ENCODE measurements around the gene MAGEA2B. TPM values are rescaled to one million over a fixed set of nuclear protein-coding genes. Genes with fewer than 3 reads are reported as not detected.
"Not testable (repeated sequence)": the region's sequence is repeated elsewhere in the genome, so short reads cannot be mapped to it uniquely, and the experiment has no call there.

MAGEA2B gene, protein sequence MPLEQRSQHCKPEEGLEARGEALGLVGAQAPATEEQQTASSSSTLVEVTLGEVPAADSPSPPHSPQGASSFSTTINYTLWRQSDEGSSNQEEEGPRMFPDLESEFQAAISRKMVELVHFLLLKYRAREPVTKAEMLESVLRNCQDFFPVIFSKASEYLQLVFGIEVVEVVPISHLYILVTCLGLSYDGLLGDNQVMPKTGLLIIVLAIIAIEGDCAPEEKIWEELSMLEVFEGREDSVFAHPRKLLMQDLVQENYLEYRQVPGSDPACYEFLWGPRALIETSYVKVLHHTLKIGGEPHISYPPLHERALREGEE
- total RNA-seq (2021) (12.3 to 13.8 TPM (median 13.7 TPM) in 3 replicates), Bru-seq, nascent RNA (not detected)
- long read RNA-seq, experiment 1, transcript MAGEA2B-201 (5 exons, 1,946 nt): major isoform, 5 of 57 reads
- long read RNA-seq, experiment 1, transcript MAGEA2B-210 (4 exons, 309 nt): major isoform, 5 of 57 reads
- long read RNA-seq, experiment 1, partial matches to known transcripts: 8 of 57 reads
- long read RNA-seq, experiment 1, other reads (novel, unspliced or antisense): 30 of 57 reads
- long read RNA-seq, experiment 2, partial matches to known transcripts: 1 of 13 reads
- long read RNA-seq, experiment 2, other reads (novel, unspliced or antisense): 8 of 13 reads
- long read RNA-seq, experiment 3, transcript MAGEA2B-202 (3 exons, 1,714 nt): minor isoform, 6 of 33 reads
- long read RNA-seq, experiment 3, transcript MAGEA2B-210 (4 exons, 309 nt): major isoform, 14 of 33 reads
- long read RNA-seq, experiment 3, partial matches to known transcripts: 2 of 33 reads
- long read RNA-seq, experiment 3, other reads (novel, unspliced or antisense): 9 of 33 reads

GRCh38 chrX:152713815-152714787 is at the start of gene MAGEA2B:
TSS of gene MAGEA2B (plus strand) at chrX:152714628. CDS start at chrX:152717107, 2,479 bp downstream.
- CTCF ChIA-PET; POLR2A ChIA-PET; H3K27me3 Mint-ChIP-seq (ENCODE audit: low read depth): not testable (repeated sequence)

DNA sequence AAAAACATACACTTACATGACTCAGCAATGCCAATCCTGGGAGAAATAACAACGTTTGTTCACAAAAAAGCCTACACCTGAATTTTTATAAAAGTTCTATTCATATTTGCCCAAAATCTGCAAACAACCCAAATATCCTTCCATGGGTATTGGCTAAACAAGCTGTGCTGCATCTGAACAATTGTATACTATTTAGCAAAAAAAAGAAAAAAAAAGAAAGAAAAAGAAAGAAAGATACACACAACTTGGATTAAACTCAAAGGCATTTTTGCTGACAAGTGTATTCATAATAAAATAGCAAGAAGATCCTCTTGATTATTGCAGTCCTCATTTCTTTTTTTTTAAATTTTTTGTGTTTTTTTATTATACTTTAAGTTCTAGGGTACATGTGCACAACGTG is 40.3 kb upstream of the MAGEA2B start:
- ChIA-PET POLR2A (no interaction called here), CTCF (no interaction called here)
- Mint-ChIP-seq H3K4me1 (no peaks in the 10 kb centered on the region), H3K36me3 (no peaks in the 10 kb centered on the region), H3K9me3 (no peaks in the 10 kb centered on the region), H3K27me3 (ENCODE audit: low read depth) (peaks cover 37% of the 10 kb centered on the region), H3K4me3 (no peak overlapping the region), H3K27ac (no peak overlapping the region)
- DNase-seq (ENCODE audit: low spot score) (no peak), ATAC-seq (no peak)
- TF ChIP-seq CREB1 (CRISPR knock-in tag; IDR thresholded peaks at IDR 0.05) (no peak), USF2 (CRISPR knock-in tag; IDR thresholded peaks at IDR 0.05) (no peak), GRHL2 (CRISPR knock-in tag; IDR thresholded peaks at IDR 0.05; ENCODE audit: insufficient replicate concordance, severe bottlenecking) (no peak), NFE2L1 (CRISPR knock-in tag; IDR thresholded peaks at IDR 0.05) (no peak), ZNF281 (CRISPR knock-in tag; IDR thresholded peaks at IDR 0.05) (no peak), OVOL2 (CRISPR knock-in tag; IDR thresholded peaks at IDR 0.05; ENCODE audit: borderline replicate concordance) (no peak), SMAD3 (CRISPR knock-in tag; IDR thresholded peaks at IDR 0.05; ENCODE audit: borderline replicate concordance) (no peak), ZNF416 (CRISPR knock-in tag; IDR thresholded peaks at IDR 0.05) (no peak), NFYB (CRISPR knock-in tag; conservative IDR thresholded peaks at IDR 0.05; ENCODE audit: low read depth) (no peak), TP53 (CRISPR knock-in tag; IDR thresholded peaks at IDR 0.05) (no peak), CBFB (CRISPR knock-in tag; IDR thresholded peaks at IDR 0.05; ENCODE audit: low read depth) (no peak), RELA (CRISPR knock-in tag; IDR thresholded peaks at IDR 0.05; ENCODE audit: borderline replicate concordance) (no peak), PRRX2 (CRISPR knock-in tag; IDR thresholded peaks at IDR 0.05) (no peak)
- TF ChIP-seq, protein P1, sequence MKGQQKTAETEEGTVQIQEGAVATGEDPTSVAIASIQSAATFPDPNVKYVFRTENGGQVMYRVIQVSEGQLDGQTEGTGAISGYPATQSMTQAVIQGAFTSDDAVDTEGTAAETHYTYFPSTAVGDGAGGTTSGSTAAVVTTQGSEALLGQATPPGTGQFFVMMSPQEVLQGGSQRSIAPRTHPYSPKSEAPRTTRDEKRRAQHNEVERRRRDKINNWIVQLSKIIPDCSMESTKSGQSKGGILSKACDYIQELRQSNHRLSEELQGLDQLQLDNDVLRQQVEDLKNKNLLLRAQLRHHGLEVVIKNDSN (CRISPR knock-in tag; IDR thresholded peaks at IDR 0.05): no peak
- TF ChIP-seq, protein P2, sequence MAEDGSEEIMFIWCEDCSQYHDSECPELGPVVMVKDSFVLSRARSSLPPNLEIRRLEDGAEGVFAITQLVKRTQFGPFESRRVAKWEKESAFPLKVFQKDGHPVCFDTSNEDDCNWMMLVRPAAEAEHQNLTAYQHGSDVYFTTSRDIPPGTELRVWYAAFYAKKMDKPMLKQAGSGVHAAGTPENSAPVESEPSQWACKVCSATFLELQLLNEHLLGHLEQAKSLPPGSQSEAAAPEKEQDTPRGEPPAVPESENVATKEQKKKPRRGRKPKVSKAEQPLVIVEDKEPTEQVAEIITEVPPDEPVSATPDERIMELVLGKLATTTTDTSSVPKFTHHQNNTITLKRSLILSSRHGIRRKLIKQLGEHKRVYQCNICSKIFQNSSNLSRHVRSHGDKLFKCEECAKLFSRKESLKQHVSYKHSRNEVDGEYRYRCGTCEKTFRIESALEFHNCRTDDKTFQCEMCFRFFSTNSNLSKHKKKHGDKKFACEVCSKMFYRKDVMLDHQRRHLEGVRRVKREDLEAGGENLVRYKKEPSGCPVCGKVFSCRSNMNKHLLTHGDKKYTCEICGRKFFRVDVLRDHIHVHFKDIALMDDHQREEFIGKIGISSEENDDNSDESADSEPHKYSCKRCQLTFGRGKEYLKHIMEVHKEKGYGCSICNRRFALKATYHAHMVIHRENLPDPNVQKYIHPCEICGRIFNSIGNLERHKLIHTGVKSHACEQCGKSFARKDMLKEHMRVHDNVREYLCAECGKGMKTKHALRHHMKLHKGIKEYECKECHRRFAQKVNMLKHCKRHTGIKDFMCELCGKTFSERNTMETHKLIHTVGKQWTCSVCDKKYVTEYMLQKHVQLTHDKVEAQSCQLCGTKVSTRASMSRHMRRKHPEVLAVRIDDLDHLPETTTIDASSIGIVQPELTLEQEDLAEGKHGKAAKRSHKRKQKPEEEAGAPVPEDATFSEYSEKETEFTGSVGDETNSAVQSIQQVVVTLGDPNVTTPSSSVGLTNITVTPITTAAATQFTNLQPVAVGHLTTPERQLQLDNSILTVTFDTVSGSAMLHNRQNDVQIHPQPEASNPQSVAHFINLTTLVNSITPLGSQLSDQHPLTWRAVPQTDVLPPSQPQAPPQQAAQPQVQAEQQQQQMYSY (CRISPR knock-in tag; IDR thresholded peaks at IDR 0.05): no peak

More at GRCh38 chrX:152713815-152714787, at the start of gene MAGEA2B:
- not testable (repeated sequence) for H3K27ac Mint-ChIP-seq; H3K4me3 Mint-ChIP-seq; H3K4me1 Mint-ChIP-seq; DNase-seq (ENCODE audit: low spot score); H3K9me3 Mint-ChIP-seq; H3K36me3 Mint-ChIP-seq
- ATAC-seq: peak; percentile 85

DNA sequence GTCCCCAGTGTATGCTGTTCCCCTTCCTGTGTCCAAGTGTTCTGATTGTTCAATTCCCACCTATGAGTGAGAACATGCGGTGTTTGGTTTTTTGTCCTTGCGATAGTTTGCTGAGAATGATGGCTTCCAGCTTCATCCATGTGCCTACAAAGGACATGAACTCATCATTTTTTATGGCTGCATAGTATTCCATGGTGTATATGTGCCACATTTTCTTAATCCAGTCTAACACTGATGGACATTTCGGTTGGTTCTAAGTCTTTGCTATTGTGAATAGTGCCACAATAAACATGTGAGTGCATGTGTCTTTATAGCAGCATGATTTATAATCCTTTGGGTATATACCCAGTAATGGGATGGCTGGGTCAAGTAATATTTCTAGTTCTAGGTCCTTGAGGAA is 39.8 kb upstream of the MAGEA2B start:
- H3K4me3 Mint-ChIP-seq; H3K9me3 Mint-ChIP-seq; H3K36me3 Mint-ChIP-seq; CTCF ChIA-PET; H3K27ac Mint-ChIP-seq; POLR2A ChIA-PET; DNase-seq (ENCODE audit: low spot score); H3K4me1 Mint-ChIP-seq; ATAC-seq: not testable (repeated sequence)
- H3K27me3 Mint-ChIP-seq (ENCODE audit: low read depth): peaks cover 37% of the 10 kb centered on the region

- CTCF ChIA-PET; H3K36me3 Mint-ChIP-seq; H3K4me3 Mint-ChIP-seq; H3K4me1 Mint-ChIP-seq; POLR2A ChIA-PET; H3K9me3 Mint-ChIP-seq; DNase-seq (ENCODE audit: low spot score); H3K27ac Mint-ChIP-seq: not testable (repeated sequence)
- H3K27me3 Mint-ChIP-seq (ENCODE audit: low read depth): peaks cover 23% of the 10 kb centered on the region
- peak; percentile 98 for ATAC-seq
Measured at GRCh38 chrX:152681012-152681411, 33.4 kb upstream of the MAGEA2B start.
